HEK293 (cell line): ENCODE results near the gene WDR55.

Source experiments
- CTCF ChIP-seq: fragments of 450-650 bp; formaldehyde crosslinking; IDR thresholded peaks from 2 replicates; pipeline ENCODE4 v1.5.1; 2016; ENCODE audit warnings: missing biosample characterization, missing genetic modification characterization
- KLF16 ChIP-seq: fragments of 450-650 bp; formaldehyde crosslinking; IDR thresholded peaks from 2 replicates; pipeline ENCODE4 v1.5.1; 2017; ENCODE audit warnings: missing biosample characterization, missing genetic modification characterization
- SP7 ChIP-seq: fragments of 450-650 bp; formaldehyde crosslinking; IDR thresholded peaks from 2 replicates; pipeline ENCODE4 v1.5.1; 2016; ENCODE audit warnings: missing biosample characterization, missing genetic modification characterization
- ZNF274 ChIP-seq, 2 experiments: fragments of 200-500 bp in 1 of 2; fragments of 450-650 bp in 1 of 2; sonication (Bioruptor generic) in 1 of 2; formaldehyde crosslinking in 1 of 2; IDR thresholded peaks; 2 replicates each; pipeline versions ENCODE4 v1.5.1 to v1.6.1; 2014 to 2016; ENCODE audit warnings: borderline replicate concordance in 1 of 2, inconsistent platforms in 1 of 2, low read length in 1 of 2, missing biosample characterization in 1 of 2, missing genetic modification characterization in 1 of 2
- ZNF747 ChIP-seq: fragments of 450-650 bp; formaldehyde crosslinking; IDR thresholded peaks from 2 replicates; pipeline ENCODE4 v1.5.1; 2016; ENCODE audit warnings: missing biosample characterization, missing genetic modification characterization
- ZNF768 ChIP-seq: fragments of 450-650 bp; formaldehyde crosslinking; IDR thresholded peaks from 2 replicates; pipeline ENCODE4 v1.5.1; 2018; ENCODE audit warnings: missing biosample characterization, mild to moderate bottlenecking, missing genetic modification characterization
- ZSCAN30 ChIP-seq: fragments of 450-650 bp; IDR thresholded peaks from 2 replicates; pipeline ENCODE4 v1.5.1; 2018; ENCODE audit warnings: missing biosample characterization, mild to moderate bottlenecking, missing genetic modification characterization, moderate library complexity

GRCh38 chr5:140690376-140690932 lies 25.8 kb downstream of the WDR55 start:
- TF ChIP-seq ZNF274 (IDR thresholded peaks at IDR 0.05; ENCODE audit: low read length) (no peak), ZNF274 (tag by site-specific recombination; IDR thresholded peaks at IDR 0.05; ENCODE audit: borderline replicate concordance) (no peak), ZSCAN30 (no peak), KLF16 (tag by site-specific recombination) (no peak), CTCF (no peak), ZNF768 (tag by site-specific recombination) (no peak), SP7 (tag by site-specific recombination) (no peak), ZNF747 (no peak)
